PC-3 (cell line): ENCODE measurements around the gene RSBN1L. TPM values are rescaled to one million over a fixed set of nuclear protein-coding genes. Genes with fewer than 3 reads are reported as not detected.

Source experiments
- ATAC-seq: fragments of 200-7000 bp; cut with Tn5 transposase; 2 replicates; pipeline ENCODE4 v1.9.1; 2020; ENCODE audit warnings: mild to moderate bottlenecking, moderate library complexity
- BruUV-seq: library from RNA; stranded (reverse); fragments of 400-500 nt; replicated peaks from 2 replicates; lab custom pipeline; 2021; lab: Mats Ljungman, UMichigan
- CTCF ChIA-PET: fragments of 300-600 bp; sonication (Branson Sonifier 250); formaldehyde crosslinking; loops from one replicate; lab custom pipeline; 2022; ENCODE audit warnings: antibody characterized with exemption; lab: Charles Lee
- POLR2A ChIA-PET: fragments of 300-600 bp; sonication (Branson Sonifier 250); formaldehyde crosslinking; loops from one replicate; lab custom pipeline; 2022; ENCODE audit warnings: antibody characterized with exemption; ENCODE audit not compliant: unreplicated experiment; lab: Charles Lee
- DNase-seq: peaks from one replicate; pipeline ENCODE4 v3.0.0-alpha.2; 2015
- H2AFZ ChIP-seq: fragments of 300-600 bp; sonication (generic); 2 replicates; pipeline ENCODE4 v1.6.0; 2016; ENCODE audit warnings: antibody characterized with exemption, low read length
- H3F3A ChIP-seq: fragments of 300-600 bp; sonication (generic); one replicate; pipeline ENCODE4 v1.6.0; 2017; ENCODE audit warnings: antibody characterized with exemption, low read length, control low read depth, mild to moderate bottlenecking; ENCODE audit not compliant: unreplicated experiment
- H3K27ac ChIP-seq: fragments of 300-600 bp; sonication (generic); 2 replicates; pipeline ENCODE4 v1.5.1; 2016; ENCODE audit warnings: mild to moderate bottlenecking, low read length
- H3K27me3 ChIP-seq: fragments of 300-600 bp; sonication (generic); 2 replicates; pipeline ENCODE4 v1.6.1; 2016; ENCODE audit warnings: low read length, mixed read lengths
- H3K36me3 ChIP-seq: fragments of 300-600 bp; sonication (generic); 2 replicates; pipeline ENCODE4 v1.6.1; 2016; ENCODE audit warnings: low read depth, mixed run types, low read length, mixed read lengths
- H3K4me1 ChIP-seq: fragments of 300-600 bp; sonication (generic); 2 replicates; pipeline ENCODE4 v1.5.1; 2016; ENCODE audit warnings: low read length; ENCODE audit not compliant: insufficient read depth
- H3K4me2 ChIP-seq: fragments of 300-600 bp; sonication (generic); 2 replicates; pipeline ENCODE4 v1.6.0; 2016; ENCODE audit warnings: low read length
- H3K4me3 ChIP-seq: fragments of 300-600 bp; sonication (generic); 2 replicates; pipeline ENCODE4 v1.5.1; 2016; ENCODE audit warnings: mild to moderate bottlenecking, low read length, mixed read lengths
- H3K79me2 ChIP-seq: fragments of 300-600 bp; sonication (generic); 2 replicates; pipeline ENCODE4 v1.6.1; 2017; ENCODE audit warnings: low read length, mixed read lengths
- H3K9ac ChIP-seq: fragments of 300-600 bp; sonication (generic); 2 replicates; pipeline ENCODE4 v1.6.0; 2016; ENCODE audit warnings: mild to moderate bottlenecking, low read length
- H3K9me2 ChIP-seq: fragments of 300-600 bp; sonication (generic); replicated peaks from 2 replicates; pipeline ENCODE4 v1.6.1; 2016; ENCODE audit warnings: mixed run types, low read length, mixed read lengths
- H3K9me3 ChIP-seq: fragments of 300-600 bp; sonication (generic); 2 replicates; pipeline ENCODE4 v1.6.1; 2016; ENCODE audit warnings: low read length, mixed read lengths
- H4K20me1 ChIP-seq: fragments of 300-600 bp; sonication (generic); 2 replicates; pipeline ENCODE4 v1.6.1; 2016; ENCODE audit warnings: low read length, mixed read lengths
- CTCF ChIP-seq: fragments of 300-600 bp; sonication (generic); conservative IDR thresholded peaks from 2 replicates; pipeline ENCODE4 v1.5.1; 2017; ENCODE audit warnings: antibody characterized with exemption, low read depth, mild to moderate bottlenecking, low read length
- EZH2 ChIP-seq: fragments of 300-600 bp; sonication (generic); IDR thresholded peaks from one replicate; pipeline ENCODE4 v1.6.1; 2017; ENCODE audit warnings: antibody characterized with exemption, mild to moderate bottlenecking, low read length; ENCODE audit not compliant: unreplicated experiment
- EZH2phosphoT487 ChIP-seq: fragments of 300-600 bp; sonication (generic); IDR thresholded peaks from 2 replicates; pipeline ENCODE4 v1.6.1; 2018; ENCODE audit warnings: mild to moderate bottlenecking, antibody characterized with exemption, low read length, borderline replicate concordance
- intact Hi-C: fragments of 100-400 bp; cut with micrococcal nuclease; formaldehyde crosslinking; loops from 2 replicates; pipeline ENCODE4 v1.9.0; 2023
- total RNA-seq: library from RNA; depleted of rRNA; stranded (reverse); fragments of >200 nt; gene quantifications from 2 replicates; pipeline ENCODE4 v1.2.3, GENCODE V29; 2014

RSBN1L gene
- total RNA-seq, 1 experiment from 2014 or later: 6.9 TPM

- intact Hi-C loops: no loop called here
- Histone ChIP-seq H3K79me2 (peaks cover 12% of the 10 kb centered on the region), H3F3A (peaks cover 8% of the 10 kb centered on the region), H3K9ac (no peak overlapping the region), H3K4me1 (peaks cover 37% of the 10 kb centered on the region), H3K4me3 (no peak overlapping the region), H3K4me2 (peak overlapping the region; percentile 3; the same call in 1 of the 2 replicates), H2AFZ (no peak overlapping the region), H3K9me3 (no peaks in the 10 kb centered on the region), H3K36me3 (no peaks in the 10 kb centered on the region; the same call in 1 of the 2 replicates), H3K27me3 (no peaks in the 10 kb centered on the region), H3K9me2 (no peaks in the 10 kb centered on the region), H4K20me1 (no peaks in the 10 kb centered on the region), H3K27ac (peak overlapping the region; percentile 19)
- DNase-seq (peak; percentile 67), ATAC-seq (peak; percentile 79)
- POLR2A ChIA-PET: interaction anchor here (0.7 to 1.0 kb wide), 2 partner anchors 11 to 198 kb away, joined by 4 to 5 read pairs; partner anchors contain the start of gene RSBN1L
- CTCF ChIA-PET: interaction anchor here (1.4 kb wide), 1 partner anchor 11 kb away, joined by 4 read pairs; the partner anchor contains the start of gene RSBN1L
- BruUV-seq: no TSS peak
- TF ChIP-seq CTCF: no peak
- no peak for TF ChIP-seq EZH2
- TF ChIP-seq EZH2phosphoT487: no peak
Measured at GRCh38 chr7:77685233-77685632, 11.0 kb upstream of the RSBN1L start.

- DNase-seq: peak; percentile 45
- H3F3A ChIP-seq: peaks cover 8% of the 10 kb centered on the region
- ChIA-PET CTCF (interaction anchor here (0.6 kb wide), 1 partner anchor 133 kb away, joined by 3 read pairs; no protein-coding TSS in a partner anchor), POLR2A (interaction anchor here (0.6 kb wide), 1 partner anchor 48 kb away, joined by 3 read pairs; no protein-coding TSS in a partner anchor)
- H3K4me2 ChIP-seq: peak overlapping the region; percentile 54
- peaks cover 15% of the 10 kb centered on the region for H3K79me2 ChIP-seq
- TF ChIP-seq CTCF (no peak), EZH2 (no peak), EZH2phosphoT487 (no peak)
- H3K9me3 ChIP-seq: no peaks in the 10 kb centered on the region
- intact Hi-C loops: loop anchor here (1.0 kb wide), 1 partner anchor 9 kb away; the partner anchor contains the start of gene RSBN1L
- no TSS peak for BruUV-seq
- peak; percentile 57 for ATAC-seq
- no peaks in the 10 kb centered on the region; the same call in 1 of the 2 replicates for H3K36me3 ChIP-seq
- no peak overlapping the region for H2AFZ ChIP-seq
- H3K27me3 ChIP-seq: no peaks in the 10 kb centered on the region
- H3K9me2 ChIP-seq: no peaks in the 10 kb centered on the region
- no peak overlapping the region for H3K9ac ChIP-seq
- peak overlapping the region; percentile 31; the same call in 1 of the 2 replicates for H3K27ac ChIP-seq
- H3K4me1 ChIP-seq: peaks cover 33% of the 10 kb centered on the region
- H4K20me1 ChIP-seq: no peaks in the 10 kb centered on the region
- H3K4me3 ChIP-seq: no peak overlapping the region
Measured at GRCh38 chr7:77687100-77687746, 9.0 kb upstream of the RSBN1L start.
